GM18517 (cell line): Measurements from ENCODE around the gene MED25.

Experiments
- ATAC-seq: cut with Tn5 transposase; IDR thresholded peaks from one replicate; pipeline ENCODE4 v1.9.1; 2021; ENCODE audit warnings: mild to moderate bottlenecking, moderate library complexity; ENCODE audit not compliant: unreplicated experiment

MED25 gene

GRCh38 chr19:49872245-49873128 lies 54.4 kb downstream of the MED25 start:
- ATAC-seq, result no peak

- no peak for ATAC-seq
Measured at GRCh38 chr19:49873129-49873521, 55.0 kb downstream of the MED25 start.

- no peak for ATAC-seq
Measured at GRCh38 chr19:49873834-49874233, 55.7 kb downstream of the MED25 start.

- no peak for ATAC-seq
Measured at GRCh38 chr19:49874503-49875157, 56.5 kb downstream of the MED25 start.

GRCh38 chr19:49875177-49875576 lies 57.1 kb downstream of the MED25 start:
- no peak for ATAC-seq

DNA sequence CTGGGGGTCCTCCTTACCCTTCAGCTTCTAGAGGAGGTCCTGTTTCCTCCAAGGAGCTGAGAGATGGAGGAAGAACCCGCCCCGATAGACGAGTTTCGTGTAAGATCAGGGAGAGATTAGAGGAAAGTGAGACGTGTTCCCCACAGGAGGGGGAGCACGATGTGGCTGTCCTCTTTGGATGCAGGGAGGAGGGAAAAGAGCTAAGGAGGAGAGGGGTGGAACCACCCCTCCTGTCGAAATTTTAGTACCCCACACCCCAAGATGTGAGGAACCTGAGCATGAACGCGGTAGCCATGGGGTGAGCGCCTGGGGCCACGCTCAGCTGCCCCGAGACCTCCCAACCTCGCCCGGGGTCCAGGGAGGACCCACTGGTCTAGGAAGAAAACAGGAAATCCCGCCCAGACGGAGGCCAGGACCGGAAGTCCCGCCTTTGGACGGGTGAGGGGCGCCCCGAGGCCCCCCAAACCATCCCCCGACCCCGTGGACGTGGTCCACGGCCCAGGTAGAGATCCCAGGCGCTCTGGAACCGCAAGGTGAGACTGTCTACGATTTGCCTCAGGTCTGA lies 57.9 kb downstream of the MED25 start:
- no peak for ATAC-seq

GRCh38 chr19:49876422-49877019 lies 58.4 kb downstream of the MED25 start:
- peak; percentile 38 for ATAC-seq

DNA sequence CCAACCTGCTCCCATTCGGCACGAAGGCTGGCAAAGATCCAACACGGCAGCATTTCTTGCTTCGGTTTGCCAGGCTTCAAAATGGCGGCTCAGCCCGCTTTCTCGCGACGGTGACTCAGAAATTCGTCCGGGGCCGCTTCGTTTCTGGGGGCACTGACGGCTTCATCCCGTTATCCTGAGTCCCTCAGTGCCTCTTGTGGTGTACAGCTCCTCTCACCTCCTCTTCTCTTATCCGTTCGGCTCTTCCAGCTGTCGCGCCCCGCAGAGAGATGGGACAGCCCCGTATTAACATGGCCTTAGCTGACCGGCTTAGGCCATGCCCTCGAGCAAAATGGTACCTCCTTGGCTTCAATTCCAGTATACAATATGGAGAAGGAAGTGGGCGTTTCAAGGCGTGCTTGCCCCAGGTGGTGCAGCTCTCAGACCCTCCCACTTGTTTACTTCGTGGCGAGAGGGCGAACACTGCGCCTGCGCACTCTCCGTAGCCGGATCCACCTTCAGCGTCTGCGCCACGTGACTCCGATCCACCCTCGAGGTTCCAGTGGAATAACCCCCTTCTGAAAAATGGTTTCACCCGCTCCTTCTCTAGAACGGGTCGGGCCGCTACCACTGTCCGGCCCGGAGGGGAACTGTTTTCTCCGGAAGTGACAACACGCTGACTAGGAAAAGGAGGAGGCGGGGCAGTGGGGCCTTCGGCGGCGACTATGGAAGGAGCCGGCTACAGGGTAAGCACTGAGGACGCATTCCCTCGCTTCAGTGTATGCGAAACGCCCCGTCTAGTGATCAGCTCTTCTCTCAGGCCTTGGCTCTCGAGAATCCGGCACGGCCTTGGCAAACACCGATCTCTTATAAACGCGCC lies 59.2 kb downstream of the MED25 start, which contains the start of the genes AKT1S1 and TBC1D17:
AKT1S1 (minus strand) TSS at position 336 of the 859 bp plus-strand sequence. CDS start 4,060 bp downstream, outside the sequence.
TBC1D17 (plus strand) TSS at position 683 of the 859 bp plus-strand sequence; CDS start at position 705, 22 bp downstream.
- ATAC-seq, result peak; percentile 70

GRCh38 chr19:49877879-49878743 lies 60.0 kb downstream of the MED25 start:
- peak; percentile 20 for ATAC-seq

- no peak for ATAC-seq
Measured at GRCh38 chr19:49878744-49879070, 60.6 kb downstream of the MED25 start.

GRCh38 chr19:49879243-49879963 lies 61.3 kb downstream of the MED25 start:
- ATAC-seq, result no peak

GRCh38 chr19:49880162-49880869 lies 62.2 kb downstream of the MED25 start:
- ATAC-seq, result no peak

DNA sequence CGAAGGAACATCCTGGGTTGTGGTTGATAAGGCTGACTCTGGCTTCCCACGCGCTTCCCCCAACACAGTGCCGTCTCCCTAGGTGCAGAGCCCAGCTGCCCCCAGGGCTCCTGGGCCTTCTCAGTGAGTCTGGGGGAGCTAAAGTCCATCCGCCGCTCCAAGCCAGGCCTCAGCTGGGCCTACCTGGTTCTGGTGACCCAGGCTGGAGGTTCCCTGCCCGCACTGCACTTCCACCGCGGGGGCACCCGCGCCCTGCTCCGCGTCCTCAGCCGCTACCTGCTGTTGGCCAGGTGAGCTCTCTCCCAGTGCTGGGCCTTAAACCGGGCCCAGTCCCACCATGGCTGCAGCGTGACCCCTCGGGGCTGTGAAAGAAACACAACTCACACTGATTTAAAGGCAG lies 63.1 kb downstream of the MED25 start:
- no peak for ATAC-seq

DNA sequence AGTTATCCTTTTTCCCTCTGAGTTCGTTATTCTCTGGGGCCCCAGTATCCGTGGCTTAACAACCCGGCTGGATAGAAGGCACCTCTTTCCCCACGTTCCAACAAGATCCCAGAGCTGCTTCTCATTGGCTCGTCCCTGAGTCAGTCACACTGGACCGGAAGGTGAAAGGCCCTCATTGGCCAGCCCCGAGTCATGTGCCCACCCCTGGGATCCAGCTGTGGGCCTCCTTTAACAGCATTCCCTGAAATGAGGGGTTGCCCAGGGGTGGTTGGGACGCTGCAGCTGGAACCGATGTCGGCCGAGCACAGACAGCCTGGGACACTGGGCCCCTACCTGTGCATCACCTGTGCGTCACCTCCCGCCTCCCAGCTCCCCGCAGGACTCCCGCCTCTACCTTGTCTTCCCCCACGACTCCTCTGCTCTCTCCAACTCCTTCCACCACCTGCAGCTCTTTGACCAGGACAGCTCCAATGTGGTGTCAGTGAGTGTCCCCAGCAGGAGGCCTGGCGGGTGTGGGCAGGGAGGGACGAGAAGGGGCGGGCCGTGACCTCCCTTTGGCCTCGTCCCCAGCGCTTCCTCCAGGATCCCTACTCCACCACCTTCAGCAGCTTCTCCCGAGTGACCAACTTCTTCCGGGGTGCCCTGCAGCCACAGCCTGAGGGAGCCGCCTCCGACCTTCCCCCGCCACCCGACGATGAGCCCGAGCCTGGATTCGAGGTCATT lies 63.7 kb downstream of the MED25 start:
- no peak for ATAC-seq

- no peak for ATAC-seq
Measured at GRCh38 chr19:49882643-49883042, 64.6 kb downstream of the MED25 start.

DNA sequence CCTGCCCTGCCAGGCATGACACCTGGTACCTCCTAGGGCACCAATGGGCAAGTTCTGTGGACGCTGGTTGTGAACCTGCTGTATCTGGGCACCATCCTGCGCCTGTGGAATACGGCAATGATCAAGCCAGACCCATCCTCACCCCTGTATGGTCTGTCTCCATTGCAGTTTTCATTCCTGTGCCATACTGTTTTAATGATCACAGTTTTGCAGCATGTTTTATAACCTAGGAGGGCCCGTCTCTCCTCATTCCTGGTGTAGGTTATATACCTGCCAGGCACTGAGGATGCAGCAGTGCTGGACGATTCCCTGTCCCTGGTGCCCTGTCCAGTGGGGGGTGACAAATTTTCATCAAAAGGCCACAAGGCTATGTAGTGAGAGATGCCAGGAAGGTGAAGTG lies 65.0 kb downstream of the MED25 start:
- no peak for ATAC-seq

DNA sequence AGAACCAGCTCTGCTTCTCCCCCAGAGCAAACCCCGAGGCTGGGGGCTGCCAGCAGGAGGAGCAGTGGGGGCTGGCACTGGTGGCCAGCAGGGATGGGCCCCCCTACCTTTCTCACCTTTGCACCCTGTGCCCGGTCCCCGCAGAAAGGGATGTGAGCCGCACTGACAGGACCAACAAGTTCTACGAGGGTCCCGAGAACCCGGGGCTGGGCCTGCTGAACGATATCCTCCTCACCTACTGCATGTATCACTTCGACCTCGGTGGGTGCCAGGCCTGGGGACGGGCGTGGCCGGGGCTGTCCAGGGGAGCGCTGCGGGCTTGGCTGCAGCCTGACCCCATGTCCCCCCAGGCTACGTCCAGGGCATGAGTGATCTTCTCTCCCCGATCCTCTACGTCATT lies 66.0 kb downstream of the MED25 start:
- no peak for ATAC-seq

DNA sequence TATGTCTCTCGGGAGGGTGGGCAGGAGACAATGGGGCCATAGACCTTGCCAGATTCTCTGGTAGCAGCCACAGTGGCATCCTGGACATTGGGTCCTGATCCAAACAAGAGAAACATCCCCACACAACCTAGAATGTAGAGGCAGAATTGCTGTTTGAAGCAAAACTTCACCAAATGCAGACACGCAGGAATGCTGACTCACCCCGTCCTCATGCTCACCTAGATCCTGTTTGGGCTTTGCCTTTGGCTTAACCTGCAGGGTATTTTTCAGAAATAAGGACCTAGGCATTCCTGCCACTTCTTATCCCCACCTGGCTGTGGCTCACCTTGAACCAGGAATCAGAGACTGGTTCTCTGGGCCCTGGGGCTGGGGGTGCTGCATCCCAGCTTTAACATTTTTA lies 66.7 kb downstream of the MED25 start:
- no peak for ATAC-seq
